Neural progenitor cell (in vitro differentiated cells): ENCODE data around the gene VAV2.

Source experiments
- CTCF ChIP-seq: fragments of 200-600 bp; sonication (generic); IDR thresholded peaks from 2 replicates; pipeline ENCODE4 v1.5.1; 2017; ENCODE audit warnings: antibody characterized with exemption, mild to moderate bottlenecking
- EZH2 ChIP-seq: fragments of 200-600 bp; sonication (generic); IDR thresholded peaks from 2 replicates; pipeline ENCODE4 v1.6.1; 2017; ENCODE audit warnings: antibody characterized with exemption, mild to moderate bottlenecking, moderate library complexity

- TF ChIP-seq CTCF, result no peak
- TF ChIP-seq EZH2, result no peak
Measured at GRCh38 chr9:133825555-133826218, 166.4 kb downstream of the VAV2 start.
